GM10248 (cell line): ENCODE data around the gene C10orf90.

Experiments
- CTCF ChIA-PET: fragments of 300-600 bp; sonication (Branson Sonifier 250); formaldehyde crosslinking; extraction: SDS; loops from one replicate; lab custom pipeline; 2021; ENCODE audit warnings: antibody characterized with exemption; lab: Yijun Ruan, JAX
- POLR2A ChIA-PET: fragments of 350-650 bp; sonication (Branson Sonifier 250); formaldehyde crosslinking; extraction: SDS; loops from one replicate; lab custom pipeline; 2020; ENCODE audit warnings: antibody characterized with exemption; lab: Yijun Ruan, JAX
- DNase-seq: peaks from one replicate; pipeline ENCODE4 v3.0.0; 2012; ENCODE audit errors: extremely low spot score
- TF ChIP-seq, protein P1 (sequence below): IDR thresholded peaks from 2 replicates; pipeline ENCODE4 v1.5.1; 2012; ENCODE audit warnings: mild to moderate bottlenecking, low read depth; ENCODE audit errors: extremely low read depth, missing control alignments, control extremely low read depth

The C10orf90 gene

DNA sequence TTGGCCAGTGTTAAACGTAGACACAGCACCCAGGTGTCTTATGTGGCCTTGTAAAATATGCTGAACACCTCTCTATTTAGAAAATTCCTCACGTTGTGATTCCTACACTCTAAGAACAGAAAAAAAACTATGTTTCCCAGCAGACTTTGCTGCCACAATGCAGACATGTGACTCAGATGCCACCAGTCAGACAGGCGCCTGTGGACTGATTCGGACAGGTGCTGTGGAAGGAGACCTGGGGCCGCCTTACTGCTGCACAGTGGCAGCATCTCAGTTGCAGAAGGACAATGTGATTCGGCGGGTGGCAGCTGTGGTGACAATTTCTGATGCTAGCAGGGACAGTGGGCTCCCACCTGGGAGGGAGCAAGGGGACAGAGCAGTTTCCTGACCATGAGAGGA lies 88.8 kb downstream of the C10orf90 start:
- ChIA-PET POLR2A (no interaction called here), CTCF (no interaction called here)
- TF ChIP-seq, protein P1, sequence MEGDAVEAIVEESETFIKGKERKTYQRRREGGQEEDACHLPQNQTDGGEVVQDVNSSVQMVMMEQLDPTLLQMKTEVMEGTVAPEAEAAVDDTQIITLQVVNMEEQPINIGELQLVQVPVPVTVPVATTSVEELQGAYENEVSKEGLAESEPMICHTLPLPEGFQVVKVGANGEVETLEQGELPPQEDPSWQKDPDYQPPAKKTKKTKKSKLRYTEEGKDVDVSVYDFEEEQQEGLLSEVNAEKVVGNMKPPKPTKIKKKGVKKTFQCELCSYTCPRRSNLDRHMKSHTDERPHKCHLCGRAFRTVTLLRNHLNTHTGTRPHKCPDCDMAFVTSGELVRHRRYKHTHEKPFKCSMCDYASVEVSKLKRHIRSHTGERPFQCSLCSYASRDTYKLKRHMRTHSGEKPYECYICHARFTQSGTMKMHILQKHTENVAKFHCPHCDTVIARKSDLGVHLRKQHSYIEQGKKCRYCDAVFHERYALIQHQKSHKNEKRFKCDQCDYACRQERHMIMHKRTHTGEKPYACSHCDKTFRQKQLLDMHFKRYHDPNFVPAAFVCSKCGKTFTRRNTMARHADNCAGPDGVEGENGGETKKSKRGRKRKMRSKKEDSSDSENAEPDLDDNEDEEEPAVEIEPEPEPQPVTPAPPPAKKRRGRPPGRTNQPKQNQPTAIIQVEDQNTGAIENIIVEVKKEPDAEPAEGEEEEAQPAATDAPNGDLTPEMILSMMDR = no peak
- no peak for DNase-seq

DNA sequence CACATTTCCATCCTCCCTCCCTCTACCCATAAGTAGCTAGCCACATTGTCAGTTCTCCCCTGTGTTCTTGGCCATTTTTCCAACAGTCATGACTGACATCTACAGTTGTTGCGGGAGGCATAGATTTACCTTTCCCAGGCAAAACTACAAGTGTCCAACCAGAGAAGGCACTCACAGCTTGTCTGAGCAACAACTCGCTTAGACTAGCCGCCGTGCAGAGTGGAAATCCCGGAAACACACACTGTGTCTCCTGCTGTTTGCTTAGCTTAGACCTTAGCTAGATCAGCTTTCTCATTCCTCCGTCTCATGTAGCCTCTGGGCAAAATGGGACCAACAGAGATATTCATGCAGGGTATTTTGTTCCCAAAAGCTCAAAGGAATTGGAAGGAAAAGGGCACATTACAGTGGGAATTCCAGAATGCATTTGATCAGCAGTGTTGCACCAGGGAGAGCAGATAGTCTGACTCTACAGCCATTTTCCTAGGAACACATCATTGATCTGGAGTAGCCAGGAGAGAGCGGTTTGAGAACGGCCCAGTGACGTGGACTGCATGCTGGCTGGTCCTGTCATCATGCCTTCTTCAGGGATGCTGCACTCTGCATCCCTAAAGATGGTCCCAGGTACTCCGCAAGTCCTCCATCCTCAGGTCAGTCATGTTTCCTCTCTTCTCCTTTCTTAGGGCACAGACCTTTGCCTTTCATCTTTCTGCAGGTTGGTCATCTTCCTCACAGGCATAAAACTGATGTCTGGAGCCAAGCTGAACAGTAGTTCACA lies 89.4 kb downstream of the C10orf90 start:
- TF ChIP-seq, protein P1 = no peak
- CTCF ChIA-PET = no interaction called here
- POLR2A ChIA-PET = no interaction called here
- DNase-seq = no peak

DNA sequence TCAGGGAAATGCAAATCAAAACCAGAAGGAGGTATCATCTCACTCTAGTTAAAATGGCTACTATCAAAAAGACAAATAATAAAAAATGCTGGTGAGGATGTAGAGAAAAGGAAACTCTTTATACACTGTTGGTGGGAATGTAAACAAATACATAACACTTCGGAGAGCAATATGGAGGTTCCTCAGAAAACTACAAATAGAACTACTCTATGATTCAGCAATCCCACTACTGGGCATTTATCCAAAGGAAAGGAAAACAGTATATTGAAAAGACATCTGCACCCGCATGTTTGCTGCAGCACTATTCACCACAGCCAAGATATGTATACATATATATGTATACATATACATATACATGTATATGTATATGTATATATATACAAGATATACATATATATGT lies 94.2 kb downstream of the C10orf90 start:
- DNase-seq = no peak
- TF ChIP-seq, protein P1 = no peak
- ChIA-PET POLR2A (no interaction called here), CTCF (no interaction called here)

DNA sequence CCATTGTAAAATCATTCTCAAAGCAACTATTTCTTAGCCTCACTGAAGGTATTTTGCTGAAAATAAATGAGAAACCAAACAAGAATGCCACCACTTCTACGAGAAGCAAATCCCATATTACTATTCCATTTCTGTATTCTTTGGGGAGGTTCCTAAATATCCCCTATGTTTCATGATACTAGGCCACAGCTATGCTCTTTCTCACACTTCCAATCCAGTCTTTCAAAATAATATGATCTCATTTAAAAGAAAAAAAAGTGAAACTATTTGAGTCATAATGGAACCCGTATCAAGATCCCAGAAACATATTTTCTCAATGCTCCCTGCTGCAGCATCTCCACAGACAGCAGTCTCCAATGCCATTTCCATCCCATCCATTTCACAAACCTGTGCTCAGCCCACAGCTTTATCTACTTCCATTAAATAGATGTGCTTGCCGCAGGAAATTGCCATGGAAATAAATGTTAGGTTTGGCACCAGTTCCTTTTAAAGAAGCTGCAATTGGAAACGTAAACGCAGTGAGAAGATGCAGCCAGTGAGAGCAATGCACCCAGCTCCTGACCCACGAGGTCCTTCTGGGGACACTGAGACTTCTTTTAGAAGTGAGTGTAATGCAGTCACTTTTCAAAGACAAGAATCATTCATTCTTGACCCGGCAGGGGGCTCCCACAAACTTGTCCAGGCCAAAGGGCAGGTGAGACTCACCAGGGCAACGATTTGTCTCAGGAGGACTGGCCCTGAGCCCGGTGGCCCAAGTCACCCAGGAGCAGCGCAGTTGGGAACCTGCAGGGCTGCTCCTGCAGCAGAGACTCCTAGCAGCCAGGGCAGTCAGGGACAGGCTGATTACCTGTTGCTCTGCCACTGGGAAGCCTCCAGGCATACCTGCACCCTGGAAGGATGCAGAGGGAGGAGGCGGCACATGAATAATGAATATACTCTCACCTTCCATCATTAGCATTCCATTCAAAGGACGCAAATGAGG lies 99.6 kb downstream of the C10orf90 start:
- TF ChIP-seq, protein P1 = no peak
- DNase-seq = no peak
- ChIA-PET POLR2A (no interaction called here), CTCF (no interaction called here)

DNA sequence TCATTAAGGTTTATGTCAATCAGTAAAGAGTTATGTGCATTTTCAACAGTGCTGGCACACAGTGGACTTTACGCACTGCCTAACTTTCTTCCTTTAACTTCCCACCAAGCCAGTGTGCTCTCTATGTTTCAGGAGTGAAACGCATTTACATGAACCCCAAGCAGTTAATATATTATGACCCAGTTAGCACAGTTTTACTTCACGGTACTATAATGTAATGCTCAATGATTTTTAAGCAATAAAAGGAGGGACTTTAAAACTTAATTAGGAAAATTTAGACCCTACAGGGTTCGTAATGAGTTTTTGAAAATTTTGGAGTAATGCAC lies 100.3 kb downstream of the C10orf90 start:
- no peak for DNase-seq
- POLR2A ChIA-PET = no interaction called here
- CTCF ChIA-PET = no interaction called here
- TF ChIP-seq, protein P1 = no peak

DNA sequence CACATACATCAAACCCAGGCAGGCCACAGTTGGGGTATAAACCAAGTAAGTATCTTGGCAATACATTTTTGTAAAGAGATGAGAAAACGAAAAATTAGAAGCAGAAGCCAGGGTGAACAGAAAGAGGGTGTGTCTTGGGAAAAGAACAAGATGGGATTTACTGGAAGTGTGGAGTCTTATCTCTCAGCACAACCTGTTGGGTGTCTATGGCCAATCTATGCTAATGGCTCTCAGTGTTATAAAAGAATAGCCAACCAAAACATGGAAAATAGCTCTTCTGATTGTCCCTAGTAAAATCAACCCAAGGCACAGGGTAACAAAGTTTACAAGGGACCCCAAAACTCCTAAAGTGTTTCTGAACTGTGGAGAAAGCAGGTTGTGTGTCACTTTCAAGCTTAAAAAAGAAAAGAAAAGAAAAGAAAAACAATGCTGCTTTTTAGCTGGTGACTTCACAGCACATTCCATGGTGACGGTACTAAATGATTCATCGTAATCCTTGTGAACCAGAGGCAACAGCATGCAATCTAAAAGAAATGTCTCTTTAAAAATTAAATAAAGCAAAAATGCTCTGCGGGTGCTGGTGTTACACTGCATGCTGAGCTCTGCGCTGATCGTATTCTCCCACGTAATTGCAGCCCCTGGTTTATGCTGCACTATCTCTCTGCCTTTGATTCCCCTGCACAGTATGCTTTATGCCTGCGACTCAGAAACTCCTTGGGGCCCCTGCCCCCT lies 100.8 kb downstream of the C10orf90 start:
- no peak for DNase-seq
- ChIA-PET CTCF (no interaction called here), POLR2A (no interaction called here)
- TF ChIP-seq, protein P1 = no peak
